ENCODE results near the gene NEDD4L.

The NEDD4L gene

GRCh38 chr18:58188996-58189395, 145.0 kb downstream of the NEDD4L start:
- no peak for DNase-seq

DNA sequence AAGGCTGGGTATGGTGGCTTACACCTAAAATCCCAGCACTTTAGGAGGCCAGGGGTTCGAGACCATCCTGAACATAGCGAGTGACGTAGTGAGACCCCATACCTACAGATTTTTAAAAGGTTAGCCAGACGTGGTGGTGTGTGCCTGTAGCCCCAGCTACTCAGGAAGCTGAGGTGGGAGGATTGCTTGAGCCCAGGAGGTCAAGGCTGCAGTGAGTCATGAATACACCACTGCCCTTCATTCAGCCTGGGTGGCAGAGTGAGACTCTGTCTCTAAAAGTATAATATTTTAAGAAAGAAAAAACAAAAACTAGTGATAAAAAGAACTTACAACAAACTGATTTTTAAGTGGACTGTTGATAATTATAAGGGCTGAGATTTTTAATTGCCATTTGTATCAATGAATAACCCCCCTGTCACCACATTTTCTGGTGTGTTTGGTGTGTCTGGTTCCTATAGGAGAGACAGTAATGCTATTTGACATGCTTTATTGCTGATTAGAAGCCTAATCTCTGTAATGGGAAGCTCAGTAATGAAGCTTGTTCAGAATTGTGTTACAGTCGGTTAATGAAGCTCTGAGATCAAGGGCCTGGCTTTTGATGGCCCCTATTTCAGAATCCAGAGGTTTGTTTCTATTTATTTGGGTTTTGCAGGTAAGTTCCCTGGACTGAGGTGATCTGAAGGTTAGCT, 147.0 kb downstream of the NEDD4L start:
- no peak for DNase-seq

GRCh38 chr18:58191626-58192025, 147.6 kb downstream of the NEDD4L start:
- DNase-seq: no peak

DNA sequence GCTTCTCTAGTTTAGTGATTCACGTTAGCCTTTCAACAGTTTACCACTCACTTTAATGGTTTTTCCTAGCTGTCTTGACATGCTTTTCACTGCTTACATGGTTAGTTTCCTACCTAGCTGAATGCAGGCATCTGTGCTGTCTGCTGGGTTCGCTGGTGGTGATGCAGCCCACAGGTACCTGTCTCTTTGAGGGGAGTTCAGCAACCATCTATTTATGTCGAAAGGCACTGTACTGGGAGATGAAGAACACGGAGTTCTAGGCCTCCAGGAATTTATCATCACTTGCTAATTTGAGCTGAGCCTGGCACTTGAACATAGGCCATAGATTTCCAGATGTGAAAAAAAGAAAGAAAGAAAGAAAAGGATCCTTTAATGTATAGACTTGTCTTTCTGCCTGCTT, 148.5 kb downstream of the NEDD4L start:
- no peak for DNase-seq

- no peak for DNase-seq
Measured at GRCh38 chr18:58194028-58194427, 150.0 kb downstream of the NEDD4L start.

DNA sequence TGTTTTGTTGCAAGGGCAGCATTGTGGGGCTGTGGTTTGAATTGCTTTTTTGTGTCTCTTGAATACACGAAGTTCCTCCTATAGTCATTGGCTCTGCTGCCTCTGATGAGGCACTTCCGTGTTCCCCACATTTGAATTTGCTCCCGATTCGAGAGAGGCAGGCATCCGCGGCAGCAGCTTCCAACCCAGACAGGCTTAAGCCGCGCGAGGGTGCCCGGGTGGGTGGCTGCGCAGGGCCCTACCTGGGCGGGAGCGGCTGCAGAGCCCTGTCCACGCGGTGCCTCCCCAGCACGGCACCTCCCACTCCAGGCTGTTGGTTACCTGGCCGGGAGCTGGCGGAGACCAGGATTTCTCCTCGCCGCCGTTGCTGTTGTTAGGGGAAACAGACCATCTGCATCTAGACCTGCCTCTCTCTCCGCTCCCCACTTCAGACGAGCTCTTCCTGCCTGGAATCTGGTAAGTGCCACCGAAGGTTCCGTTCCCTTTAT, 151.3 kb downstream of the NEDD4L start:
- no peak for DNase-seq

- no peak for DNase-seq
Measured at GRCh38 chr18:58196164-58196563, 152.1 kb downstream of the NEDD4L start.

DNA sequence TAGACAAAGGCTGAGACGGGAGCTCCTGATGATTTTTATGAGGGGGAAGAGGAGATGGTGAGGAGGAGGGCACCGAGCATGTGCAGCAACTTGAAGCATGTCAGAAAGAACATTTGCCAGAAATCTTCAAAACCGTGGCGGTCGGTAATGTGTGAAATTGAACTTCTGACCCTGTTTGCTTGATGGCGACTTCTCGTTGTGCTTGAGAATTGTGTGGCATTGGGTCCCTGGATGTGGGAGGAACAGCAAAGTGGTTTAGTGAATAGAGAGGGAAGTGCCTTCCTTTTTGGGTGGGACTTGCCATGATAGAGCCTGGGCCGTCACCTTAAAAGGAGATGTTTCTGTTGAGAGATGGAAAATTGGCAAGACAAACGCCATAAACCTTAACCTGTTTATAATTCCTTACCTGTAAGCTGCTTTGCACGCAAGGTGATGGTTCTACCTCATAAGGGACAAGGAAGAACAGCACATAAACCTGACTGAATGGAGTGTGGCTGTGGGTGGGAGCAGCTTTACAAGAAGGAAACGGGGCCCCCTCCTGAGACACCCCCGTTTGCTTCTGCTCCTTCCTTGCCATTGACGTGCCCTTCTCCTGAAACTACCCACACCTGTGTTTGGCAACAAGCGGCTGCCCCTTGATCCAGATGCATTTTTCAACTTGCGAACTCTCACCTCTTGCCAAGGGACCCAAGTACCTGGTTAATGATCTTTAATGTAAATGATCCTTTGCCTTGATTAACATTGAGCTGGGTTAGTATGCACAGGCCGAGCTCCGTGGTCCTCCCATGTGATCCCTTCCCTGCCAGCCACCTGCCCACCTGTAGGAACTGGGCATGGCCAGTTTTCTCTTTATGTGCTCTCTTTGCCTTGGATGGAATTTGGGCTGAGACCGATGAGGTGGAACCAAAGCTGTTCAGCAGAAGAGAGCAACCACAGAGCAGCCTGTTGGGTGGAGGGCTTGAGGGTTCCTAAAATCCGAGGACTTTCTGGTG, 153.2 kb downstream of the NEDD4L start:
- no peak for DNase-seq

DNA sequence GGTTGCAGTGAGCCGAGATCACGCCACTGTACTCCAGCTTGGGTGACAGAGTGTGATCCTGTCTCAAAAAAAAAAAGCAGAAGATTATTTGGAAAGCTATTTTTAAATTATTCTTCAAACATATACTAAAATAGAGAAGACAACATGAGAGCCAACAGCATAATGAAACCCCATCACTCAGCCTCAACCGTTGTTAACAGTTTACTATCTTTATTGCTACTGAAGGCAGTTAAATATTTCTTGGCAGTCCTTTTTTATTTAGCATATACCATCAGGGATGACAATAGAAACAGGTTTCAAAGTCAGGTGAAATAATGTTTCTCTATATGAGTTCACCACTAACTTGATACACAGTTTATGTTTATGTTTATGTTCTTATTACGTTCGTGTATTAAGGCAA, 157.2 kb downstream of the NEDD4L start:
- no peak for DNase-seq

- no peak for DNase-seq
Measured at GRCh38 chr18:58201733-58202730, 158.0 kb downstream of the NEDD4L start.

- no peak for DNase-seq
Measured at GRCh38 chr18:58204776-58205442, 160.9 kb downstream of the NEDD4L start.

GRCh38 chr18:58205443-58206160, 161.6 kb downstream of the NEDD4L start:
- DNase-seq: no peak

GRCh38 chr18:58207520-58208152, 163.6 kb downstream of the NEDD4L start:
- no peak for DNase-seq

DNA sequence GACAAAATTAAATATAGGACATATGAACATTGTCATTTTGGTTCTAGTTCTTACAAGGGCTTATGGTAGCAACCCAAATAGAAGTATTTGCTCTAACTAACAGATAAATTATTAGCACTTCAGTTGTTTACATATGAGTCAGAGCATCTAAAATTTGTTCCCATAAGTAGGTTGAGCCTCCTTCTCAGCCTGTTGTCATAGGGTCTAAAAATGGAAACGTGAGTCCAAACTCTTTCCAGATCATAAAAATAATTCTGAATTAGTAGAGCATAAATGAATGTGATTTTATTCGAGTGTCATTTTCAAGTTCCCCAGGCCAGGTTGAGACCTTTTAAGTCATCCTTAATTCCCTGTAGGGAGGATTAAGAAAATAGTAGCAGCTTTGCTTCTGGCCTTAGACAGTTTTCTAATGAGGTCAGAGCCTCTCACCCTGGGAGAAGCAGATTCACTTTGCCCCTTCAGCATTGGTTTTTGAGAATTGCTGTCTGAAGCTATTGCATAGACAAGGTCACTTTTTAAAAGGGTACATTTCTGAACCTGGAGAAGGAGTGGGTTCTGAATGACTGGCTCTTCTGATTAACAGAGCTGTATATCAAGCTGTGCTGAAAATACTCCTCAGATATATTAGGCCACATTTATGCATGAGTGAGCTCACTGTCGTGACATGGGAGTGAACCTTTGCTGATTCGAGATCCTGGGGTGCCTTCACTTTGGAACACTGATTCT, 164.3 kb downstream of the NEDD4L start:
- DNase-seq: no peak

GRCh38 chr18:58209326-58209725, 165.3 kb downstream of the NEDD4L start:
- DNase-seq: no peak

- no peak for DNase-seq
Measured at GRCh38 chr18:58211510-58211909, 167.5 kb downstream of the NEDD4L start.

GRCh38 chr18:58212274-58212673, 168.2 kb downstream of the NEDD4L start:
- DNase-seq: no peak

DNA sequence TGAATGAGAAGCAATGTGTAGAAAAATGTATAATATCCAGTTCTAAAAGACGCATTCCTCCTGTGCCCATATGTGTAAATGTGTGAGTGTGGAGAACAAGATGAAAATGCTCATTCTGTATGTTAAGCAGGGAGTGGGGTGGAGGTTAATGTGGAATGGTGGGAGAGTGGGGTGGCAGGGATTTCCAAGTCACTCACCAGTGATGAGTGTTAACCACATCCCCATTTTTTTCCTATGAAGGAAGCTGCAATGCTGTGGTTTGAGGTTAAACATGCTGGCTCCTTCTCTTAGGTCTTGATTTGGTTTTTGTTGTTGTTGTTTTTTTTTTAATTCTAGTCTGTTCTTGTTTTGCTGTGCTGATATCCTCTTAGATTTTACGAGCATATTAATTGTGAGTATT, 169.4 kb downstream of the NEDD4L start:
- DNase-seq: no peak

DNA sequence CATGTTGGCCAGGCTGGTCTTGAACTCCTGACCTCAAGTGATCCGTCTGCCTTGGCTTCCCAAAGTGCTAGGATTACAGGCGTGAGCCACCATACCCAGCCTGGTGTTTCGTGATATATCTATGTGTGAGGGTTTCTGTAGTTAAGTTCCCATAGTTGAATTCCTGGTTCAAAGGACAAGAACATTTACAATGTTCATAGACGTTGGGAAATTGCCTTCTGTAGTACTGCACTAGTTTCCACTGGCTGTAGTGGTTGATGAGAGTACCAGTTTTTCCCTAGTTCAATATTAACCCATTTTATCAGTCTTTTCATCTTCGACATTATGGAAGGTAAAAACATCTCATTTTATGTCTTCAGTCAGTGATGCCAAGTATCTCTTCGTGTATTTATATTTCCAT, 171.0 kb downstream of the NEDD4L start:
- DNase-seq: no peak

DNA sequence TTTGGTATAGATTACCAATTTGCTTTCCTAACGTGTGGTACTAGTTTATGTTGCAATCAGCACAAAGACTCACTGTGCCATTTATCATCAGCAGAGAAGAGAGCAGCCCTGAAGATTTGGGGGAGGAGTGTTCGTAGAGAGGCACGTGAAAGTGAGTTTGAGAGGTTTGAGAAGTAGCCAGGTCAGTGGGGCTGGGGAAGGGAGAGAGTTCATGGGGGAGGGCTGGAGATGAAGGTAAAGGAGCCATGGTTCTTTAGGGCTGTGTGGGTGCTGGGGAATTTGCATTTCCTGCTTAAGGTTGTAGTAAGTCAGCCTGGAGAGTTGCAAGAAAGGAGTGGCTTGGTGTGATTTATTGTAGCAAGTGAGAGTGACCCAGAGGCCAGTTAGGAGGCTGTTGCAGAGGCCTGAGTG, 172.1 kb downstream of the NEDD4L start:
- DNase-seq: no peak
